ENCODE results near the gene FGD5. TPM values are rescaled to one million over a fixed set of nuclear protein-coding genes. Genes with fewer than 3 reads are reported as not detected.

Gene FGD5
- polyA plus RNA-seq, 1 of the 3 experiments (the other 2 are of a cell fraction), result not detected

DNA sequence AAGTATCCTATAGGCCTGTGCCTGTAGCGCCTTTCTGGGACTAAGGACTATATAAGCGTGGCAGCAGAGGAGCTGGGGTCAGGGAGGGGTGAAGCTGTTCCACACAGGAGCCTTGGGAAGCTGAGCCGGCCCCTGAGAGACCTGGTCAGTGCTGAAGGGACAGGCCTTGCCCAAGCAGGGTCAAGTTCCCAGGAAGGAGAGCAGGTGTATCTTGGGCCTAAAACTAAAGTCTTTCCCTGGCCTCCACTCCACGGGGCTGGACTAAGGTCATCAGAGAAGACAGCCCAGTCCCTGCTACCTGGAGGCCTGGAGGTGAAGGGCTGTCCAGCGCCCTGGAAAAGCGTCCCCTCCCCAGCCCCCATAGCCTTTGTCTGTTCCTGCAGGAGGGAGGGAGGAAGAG is 104.7 kb downstream of the FGD5 start:
- ChIA-PET POLR2A (no interaction called here), CTCF (interaction anchor here (0.7 to 11.1 kb wide), 8 partner anchors 14 to 415 kb away, joined by 3 to 202 read pairs (median 4); partner anchors contain the start of gene C3orf20)

More for the DNA sequence above, 104.7 kb downstream of the FGD5 start:
- no peak overlapping the region for H2AFZ ChIP-seq (ENCODE audit: low read depth)
- no peak overlapping the region for H3K9ac ChIP-seq
- DNase-seq, result no peak
- H3K36me3 ChIP-seq (replicated peaks in 1 of 2; ENCODE audit: control insufficient read depth in 1 of 2, insufficient read depth in 2 of 2, low read length in 1 of 2), result no peaks in the 10 kb centered on the region
- no peaks in the 10 kb centered on the region for H3K79me2 ChIP-seq (ENCODE audit: insufficient read depth)
- no peaks in the 10 kb centered on the region for H3K27me3 ChIP-seq (ENCODE audit: insufficient read depth)
- H3K9me3 ChIP-seq, result no peaks in the 10 kb centered on the region
- H3K9me2 ChIP-seq, result no peaks in the 10 kb centered on the region
- H3K27ac ChIP-seq (ENCODE audit: low read depth in 2 of 2, low read length in 1 of 2), result no peak overlapping the region
- H3K4me2 ChIP-seq, result no peak overlapping the region
- H3F3A ChIP-seq (replicated peaks; ENCODE audit: insufficient read depth), result no peaks in the 10 kb centered on the region
- WGBS (ENCODE audit: low lambda C conversion rate), result 52% methylated on average over 5 of the region's 6 CpGs
- peaks cover 0 to 23% of the 10 kb centered on the region in 2 experiments; a peak in 1 of 4 replicates for H3K4me1 ChIP-seq (ENCODE audit: control insufficient read depth in 1 of 2, insufficient read depth in 2 of 2, low read depth in 1 of 2, low read length in 1 of 2)
- H4K20me1 ChIP-seq (ENCODE audit: insufficient read depth), result no peaks in the 10 kb centered on the region
- TF ChIP-seq GATA2 (CRISPR knock-in tag; IDR thresholded peaks at IDR 0.05), result no peak
- no peak for TF ChIP-seq FOXM1 (IDR thresholded peaks at IDR 0.05; ENCODE audit: low read depth)
- TF ChIP-seq EZH2phosphoT487 (IDR thresholded peaks at IDR 0.05; ENCODE audit: borderline replicate concordance, low read depth), result no peak
- TF ChIP-seq, protein P1, sequence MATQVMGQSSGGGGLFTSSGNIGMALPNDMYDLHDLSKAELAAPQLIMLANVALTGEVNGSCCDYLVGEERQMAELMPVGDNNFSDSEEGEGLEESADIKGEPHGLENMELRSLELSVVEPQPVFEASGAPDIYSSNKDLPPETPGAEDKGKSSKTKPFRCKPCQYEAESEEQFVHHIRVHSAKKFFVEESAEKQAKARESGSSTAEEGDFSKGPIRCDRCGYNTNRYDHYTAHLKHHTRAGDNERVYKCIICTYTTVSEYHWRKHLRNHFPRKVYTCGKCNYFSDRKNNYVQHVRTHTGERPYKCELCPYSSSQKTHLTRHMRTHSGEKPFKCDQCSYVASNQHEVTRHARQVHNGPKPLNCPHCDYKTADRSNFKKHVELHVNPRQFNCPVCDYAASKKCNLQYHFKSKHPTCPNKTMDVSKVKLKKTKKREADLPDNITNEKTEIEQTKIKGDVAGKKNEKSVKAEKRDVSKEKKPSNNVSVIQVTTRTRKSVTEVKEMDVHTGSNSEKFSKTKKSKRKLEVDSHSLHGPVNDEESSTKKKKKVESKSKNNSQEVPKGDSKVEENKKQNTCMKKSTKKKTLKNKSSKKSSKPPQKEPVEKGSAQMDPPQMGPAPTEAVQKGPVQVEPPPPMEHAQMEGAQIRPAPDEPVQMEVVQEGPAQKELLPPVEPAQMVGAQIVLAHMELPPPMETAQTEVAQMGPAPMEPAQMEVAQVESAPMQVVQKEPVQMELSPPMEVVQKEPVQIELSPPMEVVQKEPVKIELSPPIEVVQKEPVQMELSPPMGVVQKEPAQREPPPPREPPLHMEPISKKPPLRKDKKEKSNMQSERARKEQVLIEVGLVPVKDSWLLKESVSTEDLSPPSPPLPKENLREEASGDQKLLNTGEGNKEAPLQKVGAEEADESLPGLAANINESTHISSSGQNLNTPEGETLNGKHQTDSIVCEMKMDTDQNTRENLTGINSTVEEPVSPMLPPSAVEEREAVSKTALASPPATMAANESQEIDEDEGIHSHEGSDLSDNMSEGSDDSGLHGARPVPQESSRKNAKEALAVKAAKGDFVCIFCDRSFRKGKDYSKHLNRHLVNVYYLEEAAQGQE (IDR thresholded peaks at IDR 0.05; ENCODE audit: low read depth, low read length), result no peak
- TF ChIP-seq POLR2AphosphoS5 (IDR thresholded peaks at IDR 0.05; ENCODE audit: low read depth, low read length), result no peak
- no peak for TF ChIP-seq TAF1 (IDR thresholded peaks at IDR 0.05; ENCODE audit: borderline replicate concordance, low read depth, low read length)
- no peak for TF ChIP-seq JUND (IDR thresholded peaks at IDR 0.05)
- no peak for TF ChIP-seq RCOR1 (IDR thresholded peaks at IDR 0.05; ENCODE audit: low read length)
- TF ChIP-seq, protein P2, sequence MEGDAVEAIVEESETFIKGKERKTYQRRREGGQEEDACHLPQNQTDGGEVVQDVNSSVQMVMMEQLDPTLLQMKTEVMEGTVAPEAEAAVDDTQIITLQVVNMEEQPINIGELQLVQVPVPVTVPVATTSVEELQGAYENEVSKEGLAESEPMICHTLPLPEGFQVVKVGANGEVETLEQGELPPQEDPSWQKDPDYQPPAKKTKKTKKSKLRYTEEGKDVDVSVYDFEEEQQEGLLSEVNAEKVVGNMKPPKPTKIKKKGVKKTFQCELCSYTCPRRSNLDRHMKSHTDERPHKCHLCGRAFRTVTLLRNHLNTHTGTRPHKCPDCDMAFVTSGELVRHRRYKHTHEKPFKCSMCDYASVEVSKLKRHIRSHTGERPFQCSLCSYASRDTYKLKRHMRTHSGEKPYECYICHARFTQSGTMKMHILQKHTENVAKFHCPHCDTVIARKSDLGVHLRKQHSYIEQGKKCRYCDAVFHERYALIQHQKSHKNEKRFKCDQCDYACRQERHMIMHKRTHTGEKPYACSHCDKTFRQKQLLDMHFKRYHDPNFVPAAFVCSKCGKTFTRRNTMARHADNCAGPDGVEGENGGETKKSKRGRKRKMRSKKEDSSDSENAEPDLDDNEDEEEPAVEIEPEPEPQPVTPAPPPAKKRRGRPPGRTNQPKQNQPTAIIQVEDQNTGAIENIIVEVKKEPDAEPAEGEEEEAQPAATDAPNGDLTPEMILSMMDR (IDR thresholded peaks at IDR 0.05), result no peak
- no peak for TF ChIP-seq RAD21 (IDR thresholded peaks at IDR 0.05; ENCODE audit: low read length)
- TF ChIP-seq FOXJ3 (CRISPR knock-in tag; IDR thresholded peaks at IDR 0.05), result no peak
- no peak for TF ChIP-seq EP300 (IDR thresholded peaks at IDR 0.05; ENCODE audit: borderline replicate concordance in 1 of 2, low read depth in 1 of 2, low read length in 1 of 2)
- no peak for TF ChIP-seq TEAD4 (IDR thresholded peaks at IDR 0.05; ENCODE audit: borderline replicate concordance, insufficient read depth)
- TF ChIP-seq RXRA (IDR thresholded peaks at IDR 0.05; ENCODE audit: borderline replicate concordance, low read depth), result no peak
- no peak for TF ChIP-seq NRF1 (IDR thresholded peaks at IDR 0.05; ENCODE audit: low read depth, low read length)
- no peak for TF ChIP-seq GABPA (IDR thresholded peaks at IDR 0.05; ENCODE audit: low read depth)
- TF ChIP-seq SIN3A (IDR thresholded peaks at IDR 0.05; ENCODE audit: borderline replicate concordance, low read depth, low read length), result no peak
- TF ChIP-seq RFX5 (IDR thresholded peaks at IDR 0.05; ENCODE audit: low read length), result no peak
- no peak overlapping the region for H3K4me3 ChIP-seq (ENCODE audit: low read depth in 2 of 2, low read length in 1 of 2)

Data from SK-N-SH (cell line).